Islet of Langerhans (tissue), 1 donor: ENCODE measurements around the gene MRGPRG.

ENCODE experiments used
- FAIRE-seq: peaks from one replicate; lab custom pipeline; 2011; peaks lifted over from hg19 to GRCh38; lab: Jason Lieb, UNC

MRGPRG gene

GRCh38 chr11:3225826-3226750, 7.5 kb upstream of the MRGPRG start:
- no peak for FAIRE-seq

DNA sequence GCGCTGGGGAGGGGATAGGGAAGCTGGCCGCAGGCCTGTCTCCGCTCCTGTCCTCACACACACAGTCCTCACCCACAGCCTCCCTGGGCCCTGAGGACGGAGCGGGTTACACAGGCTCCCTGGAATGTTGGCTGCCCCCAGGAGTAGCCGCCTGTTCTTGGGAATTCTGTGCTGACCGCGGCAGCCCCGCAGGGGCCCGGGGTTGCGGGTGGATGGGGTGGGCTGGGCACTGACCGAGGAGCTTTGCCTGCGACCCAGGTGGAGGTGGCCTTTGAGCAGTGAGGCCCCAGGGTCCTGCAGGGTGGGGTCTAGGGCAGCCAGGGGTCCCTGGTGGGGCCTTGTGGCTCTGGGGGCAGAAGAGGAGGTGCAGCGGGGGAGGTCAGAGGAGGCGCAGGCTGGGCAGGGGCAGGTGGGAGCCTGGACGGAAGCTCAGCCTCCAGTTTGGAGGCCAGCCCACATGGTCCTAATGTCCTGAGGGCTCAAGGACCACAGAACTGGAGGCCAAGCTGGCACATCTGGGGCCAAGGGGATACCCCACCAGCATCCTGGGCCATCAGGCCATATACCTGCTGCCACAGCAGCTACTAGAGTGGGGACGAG, 6.6 kb upstream of the MRGPRG start:
- no peak for FAIRE-seq

- FAIRE-seq, result no peak
Observed at GRCh38 chr11:3224401-3225057, 5.9 kb upstream of the MRGPRG start.

GRCh38 chr11:3223932-3224381, 5.3 kb upstream of the MRGPRG start:
- FAIRE-seq, result no peak

- no peak for FAIRE-seq
Observed at GRCh38 chr11:3222941-3223915, 4.6 kb upstream of the MRGPRG start.

GRCh38 chr11:3222003-3222855, 3.6 kb upstream of the MRGPRG start:
- FAIRE-seq, result no peak

- no peak for FAIRE-seq
Observed at GRCh38 chr11:3221408-3222002, 2.9 kb upstream of the MRGPRG start.

DNA sequence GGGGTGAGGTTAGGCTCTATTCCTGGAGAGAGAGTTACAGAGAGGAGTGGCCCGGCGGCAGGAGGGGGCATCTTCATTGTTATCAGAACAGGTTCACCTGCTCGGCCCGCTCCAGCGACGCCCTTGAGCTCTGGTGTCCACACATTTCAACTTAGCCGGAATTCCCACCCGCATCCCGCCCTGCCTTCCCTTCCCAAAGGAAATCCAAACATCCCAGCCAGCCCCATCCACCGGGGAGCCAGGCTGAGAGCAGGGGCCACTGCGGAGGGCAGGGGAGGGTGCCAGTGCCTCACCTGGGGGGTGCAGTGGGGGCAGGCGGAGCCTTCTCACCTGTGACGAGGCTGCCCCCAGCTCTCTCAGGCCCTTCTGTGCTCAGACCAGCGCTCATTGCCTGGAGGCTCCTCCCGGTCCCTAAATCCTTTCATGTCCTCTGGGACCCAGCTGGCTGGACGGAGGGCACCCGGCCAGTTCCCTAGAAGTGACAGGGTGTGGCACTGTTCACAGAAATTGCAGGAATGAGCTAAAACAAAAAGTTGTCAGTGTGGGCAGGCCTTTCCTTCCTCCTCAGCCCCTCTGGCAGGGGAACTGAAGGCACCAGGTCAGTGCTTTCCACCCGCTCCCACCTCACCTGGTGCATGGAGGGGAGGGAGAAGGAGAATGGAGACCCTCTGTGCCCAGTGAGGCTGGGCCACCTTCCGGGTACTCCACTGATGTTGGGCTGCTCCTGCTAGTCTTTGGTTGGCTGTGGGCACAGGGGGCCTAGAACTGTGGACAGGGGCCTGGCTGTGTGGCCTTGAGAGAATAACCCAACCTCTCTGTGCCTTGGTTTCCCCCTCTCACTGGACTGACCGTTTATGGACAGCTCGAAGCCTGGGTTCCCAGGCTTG, 2.2 kb upstream of the MRGPRG start:
- no peak for FAIRE-seq

GRCh38 chr11:3220101-3220500, 1.5 kb upstream of the MRGPRG start:
- FAIRE-seq, result no peak

GRCh38 chr11:3219281-3219892, 774 bp upstream of the MRGPRG start:
- FAIRE-seq, result no peak

DNA sequence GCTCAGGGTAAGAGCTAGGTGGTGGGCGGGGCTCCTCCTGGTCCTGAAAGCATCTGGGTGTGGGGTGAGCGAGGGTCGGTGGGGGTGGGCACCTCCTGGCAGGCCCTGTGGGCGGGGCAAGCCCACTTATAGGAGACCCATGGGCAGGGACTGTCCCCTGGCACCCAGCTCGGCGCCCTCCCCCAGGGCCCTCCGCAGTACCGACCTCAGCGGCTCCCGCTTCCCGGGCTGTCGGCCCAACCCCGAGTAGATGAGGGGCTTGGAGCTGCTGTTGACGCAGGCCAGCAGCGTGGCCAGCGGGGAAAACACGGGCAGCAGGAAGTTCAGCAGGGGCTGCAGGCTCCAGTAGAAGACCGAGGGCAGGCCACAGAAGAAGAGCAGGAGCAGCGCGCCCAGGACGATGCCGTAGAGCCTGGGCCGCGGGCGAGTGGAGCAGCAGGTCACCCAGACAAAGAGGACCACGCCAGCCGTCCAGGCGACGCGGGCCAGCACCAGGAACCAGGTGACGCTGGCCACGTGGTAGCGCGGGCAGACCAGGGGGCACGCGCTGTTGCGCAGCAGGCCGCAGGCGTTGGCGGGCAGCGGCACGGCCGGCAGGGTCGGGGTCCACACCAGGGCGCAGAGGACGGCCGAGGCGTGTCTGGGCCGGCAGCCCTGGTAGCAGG, 663 bp downstream of the MRGPRG start:
- FAIRE-seq, result no peak

DNA sequence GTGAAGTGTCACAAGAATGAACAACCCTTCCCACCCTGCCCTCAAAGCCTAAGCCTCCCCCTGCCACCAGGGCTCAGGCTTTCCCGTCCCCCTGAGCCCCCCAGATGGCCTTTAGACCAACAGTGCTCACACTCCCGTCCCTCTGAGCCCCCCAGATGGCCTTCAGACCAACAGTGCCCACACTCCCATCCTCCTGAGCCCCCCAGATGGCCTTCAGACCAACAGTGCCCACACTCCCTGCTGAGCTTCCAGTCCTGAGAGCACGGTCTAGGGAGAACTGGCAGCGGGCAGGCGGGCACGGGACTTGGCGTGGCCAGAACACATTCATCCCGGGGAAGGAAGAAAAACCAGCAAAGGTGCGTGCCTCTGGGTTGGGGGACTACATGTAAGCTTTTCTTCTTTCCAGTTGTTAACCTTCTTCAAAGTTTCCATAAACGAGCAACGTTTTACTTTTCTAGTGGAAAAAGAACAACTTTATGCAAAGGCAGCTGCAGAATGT, 2.5 kb downstream of the MRGPRG start:
- no peak for FAIRE-seq

- FAIRE-seq, result no peak
Observed at GRCh38 chr11:3215346-3216026, 3.1 kb downstream of the MRGPRG start.

DNA sequence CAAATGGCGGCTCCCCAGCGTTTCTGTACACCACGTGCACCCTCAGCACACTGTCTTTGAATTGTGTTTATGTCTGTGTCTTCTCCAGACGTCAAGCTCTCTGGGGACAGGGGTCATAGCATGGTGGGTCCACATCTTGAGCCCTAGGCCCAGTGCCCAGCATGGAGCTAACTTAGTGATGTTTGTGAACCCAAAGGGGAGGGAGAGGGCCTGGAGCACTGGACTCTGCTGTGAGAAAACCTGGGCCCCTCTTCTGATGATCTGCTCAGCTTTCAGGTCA, 4.3 kb downstream of the MRGPRG start:
- no peak for FAIRE-seq

- no peak for FAIRE-seq
Observed at GRCh38 chr11:3213659-3214419, 4.8 kb downstream of the MRGPRG start.

DNA sequence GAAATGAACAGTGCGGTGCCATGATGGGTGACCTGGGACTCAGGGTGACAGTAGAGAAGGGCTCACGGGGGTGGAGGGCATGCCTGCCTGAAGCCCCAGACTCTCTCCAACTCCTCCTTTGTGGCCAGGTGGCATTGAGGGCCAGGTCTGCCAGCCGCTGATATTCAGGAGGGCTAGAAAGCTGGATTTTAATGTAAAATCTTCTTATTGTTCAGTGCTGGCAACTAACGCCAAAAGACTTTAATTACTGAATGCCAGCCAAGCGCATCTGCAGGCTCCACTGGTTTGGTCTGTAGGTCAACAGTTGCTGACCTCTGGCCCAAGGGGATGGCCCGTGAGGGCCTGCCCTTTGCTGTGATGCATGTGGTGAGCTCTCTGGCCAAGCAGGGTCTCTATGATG, 10.3 kb downstream of the MRGPRG start:
- no peak for FAIRE-seq

DNA sequence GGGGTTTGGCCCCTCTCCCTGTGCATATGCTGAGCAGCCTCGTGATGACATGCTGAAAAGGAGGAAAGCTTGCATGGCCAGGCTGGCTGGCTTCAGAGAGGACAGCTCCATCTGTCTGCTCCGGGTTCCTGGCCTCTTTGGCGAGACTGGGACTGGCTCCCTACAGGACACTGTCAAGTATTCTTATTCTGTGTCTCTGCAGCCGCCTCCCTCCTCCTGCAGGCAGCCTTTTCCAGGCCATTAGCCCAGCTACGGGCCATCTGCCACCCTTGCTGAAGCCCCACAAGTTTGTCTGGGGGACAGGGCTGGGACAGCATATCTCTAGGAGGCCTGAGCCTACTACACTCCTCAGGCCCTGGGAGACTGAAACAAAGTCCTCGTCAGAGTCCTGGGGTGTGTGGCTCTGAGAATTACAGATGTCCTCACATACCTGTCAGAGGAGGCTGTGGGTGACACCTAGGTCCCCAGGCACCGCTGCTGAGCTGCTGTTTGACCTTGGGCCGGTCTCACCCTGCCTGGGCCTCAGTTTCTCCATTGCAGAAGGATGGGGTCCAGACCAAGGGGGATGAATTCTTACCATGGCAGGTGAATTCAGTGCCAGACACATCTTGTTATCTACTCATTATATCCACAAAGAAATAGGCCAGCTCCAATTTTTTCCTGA, 11.0 kb downstream of the MRGPRG start:
- no peak for FAIRE-seq
